ENCODE data around the gene SMO. TPM values are rescaled to one million over a fixed set of nuclear protein-coding genes. Genes with fewer than 3 reads are reported as not detected.

The SMO gene
- total and polyA plus RNA-seq, 2 experiments from 2014 or later, result 13.1 to 61.5 TPM

GRCh38 chr7:129245533-129245932 lies 57.1 kb downstream of the SMO start (continued):
- no peak for TF ChIP-seq JUNB (IDR thresholded peaks at IDR 0.05; ENCODE audit: unreplicated experiment)
- TF ChIP-seq POLR2AphosphoS5 (IDR thresholded peaks at IDR 0.05; ENCODE audit: low read depth), result no peak
- TF ChIP-seq REST (IDR thresholded peaks at IDR 0.05; ENCODE audit: unreplicated experiment), result no peak
- no peak for TF ChIP-seq ETS1 (IDR thresholded peaks at IDR 0.05)
- TF ChIP-seq STAT1 (IDR thresholded peaks at IDR 0.05; ENCODE audit: unreplicated experiment), result no peak

- H3K4me2 ChIP-seq, result no peak overlapping the region
- no peak for TF ChIP-seq ZNF114 (CRISPR knock-in tag; IDR thresholded peaks at IDR 0.05)
- TF ChIP-seq STAT1 (IDR thresholded peaks at IDR 0.05; ENCODE audit: unreplicated experiment), result no peak
- no peak for TF ChIP-seq ZNF331 (CRISPR knock-in tag; IDR thresholded peaks at IDR 0.05; ENCODE audit: low read depth)
- no peak for TF ChIP-seq ETS1 (IDR thresholded peaks at IDR 0.05)
- no peak for TF ChIP-seq NANOG (IDR thresholded peaks at IDR 0.05; ENCODE audit: borderline replicate concordance)
- TF ChIP-seq EZH2 (IDR thresholded peaks at IDR 0.05; ENCODE audit: low read depth, unreplicated experiment), result no peak
- TF ChIP-seq ZNF462 (CRISPR knock-in tag; IDR thresholded peaks at IDR 0.05), result no peak
- no peaks in the 10 kb centered on the region for H3K27me3 ChIP-seq (ENCODE audit: insufficient read depth)
- H3K36me3 ChIP-seq (ENCODE audit: insufficient read depth), result no peaks in the 10 kb centered on the region
- H3K4me1 Mint-ChIP-seq, result peaks cover 9% of the 10 kb centered on the region; the same call in 2 of the 3 replicates
- no peak overlapping the region for H3K4me3 ChIP-seq
- peaks cover 8% of the 10 kb centered on the region; the same call in 1 of the 2 replicates for H3K4me1 ChIP-seq (ENCODE audit: insufficient read depth)
- ATAC-seq (no peak), DNase-seq (ENCODE audit: low spot score) (no peak)
- H2AFZ ChIP-seq, result no peak overlapping the region
- no peaks in the 10 kb centered on the region; the same call in 1 of the 2 replicates for H4K20me1 ChIP-seq (replicated peaks; ENCODE audit: insufficient read depth)
- H3K9me3 Mint-ChIP-seq, result peaks cover 9% of the 10 kb centered on the region; the same call in 2 of the 3 replicates
- H3K27ac Mint-ChIP-seq, result no peak overlapping the region
- peaks cover 2% of the 10 kb centered on the region for H3K27me3 Mint-ChIP-seq (ENCODE audit: insufficient read depth, low read depth, poor library complexity)
- H3K4me3 Mint-ChIP-seq, result no peak overlapping the region
- H3K36me3 Mint-ChIP-seq (ENCODE audit: low read depth), result peaks cover 23% of the 10 kb centered on the region
- H3K79me2 ChIP-seq (replicated peaks; ENCODE audit: insufficient read depth), result peaks cover 74% of the 10 kb centered on the region
- no peaks in the 10 kb centered on the region for H3K9me2 ChIP-seq (ENCODE audit: insufficient read depth)
- no peak overlapping the region for H3K27ac ChIP-seq (ENCODE audit: low read depth)
- H3F3A ChIP-seq (replicated peaks; ENCODE audit: low read depth), result no peaks in the 10 kb centered on the region
These were observed 58.7 kb downstream of the SMO start for GRCh38 chr7:129247087-129247486.

All from GM23338 (cell line).